Measurements from ENCODE around the gene ERCC6L2.

The ERCC6L2 gene

GRCh38 chr9:95875305-95876137, at the start of gene ERCC6L2:
TSS of gene ERCC6L2 (plus strand) at chr9:95875691. CDS start at chr9:95876039, 348 bp downstream.
- DNase-seq (ENCODE audit: low read depth in 3 of 3): peak; percentile 88 to 91 (median 90)

- DNase-seq (ENCODE audit: low read depth in 3 of 3): no peak
Measured at GRCh38 chr9:95826183-95826838, 49.2 kb upstream of the ERCC6L2 start.

- no peak for DNase-seq (ENCODE audit: low read depth in 3 of 3)
Measured at GRCh38 chr9:95830768-95831167, 44.7 kb upstream of the ERCC6L2 start.

GRCh38 chr9:95831810-95832209, 43.7 kb upstream of the ERCC6L2 start:
- no peak for DNase-seq (ENCODE audit: low read depth in 3 of 3)

- DNase-seq (ENCODE audit: low read depth in 3 of 3): no peak
Measured at GRCh38 chr9:95833546-95834178, 41.8 kb upstream of the ERCC6L2 start.

GRCh38 chr9:95834281-95834907, 41.1 kb upstream of the ERCC6L2 start:
- no peak for DNase-seq (ENCODE audit: low read depth in 3 of 3)

- DNase-seq (ENCODE audit: low read depth in 3 of 3): no peak
Measured at GRCh38 chr9:95835393-95835792, 40.1 kb upstream of the ERCC6L2 start.

GRCh38 chr9:95836072-95836471, 39.4 kb upstream of the ERCC6L2 start:
- DNase-seq (ENCODE audit: low read depth in 3 of 3): no peak

- DNase-seq (ENCODE audit: low read depth in 3 of 3): no peak
Measured at GRCh38 chr9:95839012-95839411, 36.5 kb upstream of the ERCC6L2 start.

- DNase-seq (ENCODE audit: low read depth in 3 of 3): no peak
Measured at GRCh38 chr9:95840074-95840473, 35.4 kb upstream of the ERCC6L2 start.

- no peak for DNase-seq (ENCODE audit: low read depth in 3 of 3)
Measured at GRCh38 chr9:95841377-95841776, 34.1 kb upstream of the ERCC6L2 start.

GRCh38 chr9:95845751-95846150, 29.7 kb upstream of the ERCC6L2 start:
- DNase-seq (ENCODE audit: low read depth in 3 of 3): no peak

- DNase-seq (ENCODE audit: low read depth in 3 of 3): no peak
Measured at GRCh38 chr9:95848764-95849163, 26.7 kb upstream of the ERCC6L2 start.

GRCh38 chr9:95852059-95853032, 23.1 kb upstream of the ERCC6L2 start:
- no peak for DNase-seq (ENCODE audit: low read depth in 3 of 3)

- no peak for DNase-seq (ENCODE audit: low read depth in 3 of 3)
Measured at GRCh38 chr9:95854386-95855020, 21.0 kb upstream of the ERCC6L2 start.

- no peak for DNase-seq (ENCODE audit: low read depth in 3 of 3)
Measured at GRCh38 chr9:95855961-95856360, 19.5 kb upstream of the ERCC6L2 start.

GRCh38 chr9:95857124-95857523, 18.4 kb upstream of the ERCC6L2 start:
- no peak for DNase-seq (ENCODE audit: low read depth in 3 of 3)

- no peak for DNase-seq (ENCODE audit: low read depth in 3 of 3)
Measured at GRCh38 chr9:95857896-95858295, 17.6 kb upstream of the ERCC6L2 start.

- DNase-seq (ENCODE audit: low read depth in 3 of 3): no peak
Measured at GRCh38 chr9:95862343-95862742, 13.1 kb upstream of the ERCC6L2 start.

GRCh38 chr9:95864852-95865580, 10.5 kb upstream of the ERCC6L2 start:
- no peak for DNase-seq (ENCODE audit: low read depth in 3 of 3)
